Measurements from ENCODE around the gene MEOX2.

MEOX2 gene

GRCh38 chr7:15686295-15686956, at the start of gene MEOX2:
Gene MEOX2, minus strand, starts transcription at chr7:15686683. Its CDS starts 281 bp downstream, at chr7:15686402.
- peak; percentile 9 for DNase-seq

GRCh38 chr7:15729746-15730145, 43.3 kb upstream of the MEOX2 start:
- DNase-seq = no peak

GRCh38 chr7:15725051-15725450, 38.6 kb upstream of the MEOX2 start:
- DNase-seq = no peak

GRCh38 chr7:15723841-15724240, 37.4 kb upstream of the MEOX2 start:
- DNase-seq = no peak

- peak; percentile 67 for DNase-seq
These were observed 34.5 kb upstream of the MEOX2 start for GRCh38 chr7:15720849-15721471.

- no peak for DNase-seq
These were observed 32.8 kb upstream of the MEOX2 start for GRCh38 chr7:15719311-15719710.

- no peak for DNase-seq
These were observed 29.0 kb upstream of the MEOX2 start for GRCh38 chr7:15715435-15715834.

- DNase-seq = no peak
These were observed 23.5 kb upstream of the MEOX2 start for GRCh38 chr7:15709978-15710377.

- no peak for DNase-seq
These were observed 21.1 kb upstream of the MEOX2 start for GRCh38 chr7:15707570-15707969.

- no peak for DNase-seq
These were observed 17.2 kb upstream of the MEOX2 start for GRCh38 chr7:15703732-15704131.

GRCh38 chr7:15692501-15693020, 6.1 kb upstream of the MEOX2 start:
- DNase-seq = no peak

GRCh38 chr7:15688911-15689310, 2.4 kb upstream of the MEOX2 start:
- DNase-seq = no peak

GRCh38 chr7:15688279-15688626, 1.8 kb upstream of the MEOX2 start:
- DNase-seq = no peak

GRCh38 chr7:15687546-15688278, 1.2 kb upstream of the MEOX2 start:
- peak; percentile 47 for DNase-seq

- DNase-seq = no peak
These were observed 568 bp upstream of the MEOX2 start for GRCh38 chr7:15686957-15687545.

GRCh38 chr7:15685358-15686294, 857 bp downstream of the MEOX2 start:
- no peak for DNase-seq

- no peak for DNase-seq
These were observed 1.6 kb downstream of the MEOX2 start for GRCh38 chr7:15684871-15685270.

GRCh38 chr7:15684111-15684800, 2.2 kb downstream of the MEOX2 start:
- DNase-seq = no peak

GRCh38 chr7:15682751-15683245, 3.7 kb downstream of the MEOX2 start:
- no peak for DNase-seq

- DNase-seq = no peak
These were observed 4.4 kb downstream of the MEOX2 start for GRCh38 chr7:15682111-15682510.

- DNase-seq = no peak
These were observed 4.9 kb downstream of the MEOX2 start for GRCh38 chr7:15681631-15682030.

- no peak for DNase-seq
These were observed 5.3 kb downstream of the MEOX2 start for GRCh38 chr7:15681186-15681585.

Measured in OCI-M1 (cell line).